H1 (cell line): ENCODE results near the gene BAK1. TPM values are rescaled to one million over a fixed set of nuclear protein-coding genes. Genes with fewer than 3 reads are reported as not detected.

Experiments used
- CTCF ChIA-PET: fragments of 300-600 bp; sonication (Branson Sonifier 250); formaldehyde crosslinking; loops from one replicate; lab custom pipeline; 2021; ENCODE audit not compliant: partially characterized antibody; lab: Charles Lee
- POLR2A ChIA-PET: fragments of 300-600 bp; sonication (Branson Sonifier 250); formaldehyde crosslinking; loops from one replicate; lab custom pipeline; 2021; ENCODE audit warnings: inconsistent platforms; ENCODE audit not compliant: partially characterized antibody; lab: Charles Lee
- DNase-seq, 2 experiments: peaks; one replicate each; pipeline versions ENCODE4 v3.0.0 to v3.0.0-alpha.2; 2010 to 2022; ENCODE audit warnings: low spot score in 2 of 2, low read depth in 1 of 2, mixed read lengths in 1 of 2
- FAIRE-seq: peaks from 2 replicates; lab custom pipeline; 2011; peaks lifted over from hg19 to GRCh38; lab: Jason Lieb, UNC
- H2AFZ ChIP-seq: 2 replicates; pipeline ENCODE4 v1.8.1; 2012; ENCODE audit warnings: low read length, inconsistent platforms
- H2AK5ac ChIP-seq: 2 replicates; pipeline ENCODE4 v1.6.1; 2013; ENCODE audit warnings: low read depth, low read length
- H2BK120ac ChIP-seq: replicated peaks from 2 replicates; pipeline ENCODE3; 2013; ENCODE audit warnings: low read depth, low read length, inconsistent platforms
- H2BK12ac ChIP-seq: 2 replicates; pipeline ENCODE4 v1.6.1; 2013; ENCODE audit warnings: low read depth, low read length
- H2BK15ac ChIP-seq: 2 replicates; pipeline ENCODE4 v1.6.1; 2013; ENCODE audit warnings: low read length
- H2BK20ac ChIP-seq: 2 replicates; pipeline ENCODE4 v1.6.1; 2013; ENCODE audit warnings: low read length
- H2BK5ac ChIP-seq: 2 replicates; pipeline ENCODE4 v1.6.1; 2013; ENCODE audit warnings: low read depth, low read length
- H3K14ac ChIP-seq: 2 replicates; pipeline ENCODE4 v1.6.1; 2013; ENCODE audit warnings: inconsistent platforms; ENCODE audit not compliant: insufficient read length
- H3K18ac ChIP-seq: 2 replicates; pipeline ENCODE4 v1.6.1; 2013; ENCODE audit warnings: low read length; ENCODE audit errors: extremely low read depth
- H3K23ac ChIP-seq: 2 replicates; pipeline ENCODE4 v1.6.1; 2013; ENCODE audit warnings: inconsistent platforms; ENCODE audit not compliant: insufficient read length
- H3K23me2 ChIP-seq: 2 replicates; pipeline ENCODE4 v1.6.1; 2013; ENCODE audit warnings: low read depth, low read length
- H3K27ac ChIP-seq: 2 replicates; pipeline ENCODE4 v1.6.1; 2011; ENCODE audit warnings: low read depth, low read length, inconsistent platforms
- H3K27me3 ChIP-seq, 4 experiments: replicated peaks in 1 of 4; 1 replicate in 1 of 4; 2 replicates in 3 of 4; pipeline versions ENCODE4 v1.6.1 to v1.8.1; 2011 to 2013; ENCODE audit warnings: low read length in 3 of 4, mild to moderate bottlenecking in 3 of 4, inconsistent platforms in 2 of 4, mixed read lengths in 2 of 4, moderate library complexity in 1 of 4; ENCODE audit not compliant: control insufficient read depth in 3 of 4, insufficient read depth in 3 of 4; ENCODE audit errors: extremely low read depth in 1 of 4
- H3K36me3 ChIP-seq, 4 experiments: 2 replicates each; pipeline versions ENCODE4 v1.6.1 to v1.8.1; 2011 to 2013; ENCODE audit warnings: mild to moderate bottlenecking in 4 of 4, low read length in 3 of 4, moderate library complexity in 2 of 4, control low read depth in 1 of 4, inconsistent platforms in 1 of 4; ENCODE audit not compliant: insufficient read depth in 4 of 4, control insufficient read depth in 2 of 4
- H3K4ac ChIP-seq: replicated peaks from 2 replicates; pipeline ENCODE3; 2013; ENCODE audit warnings: low read length, low read depth, mixed read lengths, inconsistent platforms; ENCODE audit not compliant: insufficient read length
- H3K4me1 ChIP-seq, 4 experiments: replicated peaks in 1 of 4; 1 replicate in 1 of 4; 2 replicates in 3 of 4; pipeline versions ENCODE4 v1.6.1 to v1.8.1; 2011 to 2013; ENCODE audit warnings: low read length in 3 of 4, inconsistent platforms in 2 of 4, mixed read lengths in 1 of 4; ENCODE audit not compliant: insufficient read depth in 4 of 4, control insufficient read depth in 3 of 4
- H3K4me2 ChIP-seq, 2 experiments: 2 replicates each; pipeline versions ENCODE4 v1.6.1 to v1.8.1; 2011 to 2013; ENCODE audit warnings: low read depth in 2 of 2, low read length in 2 of 2, control low read depth in 1 of 2, inconsistent platforms in 1 of 2, mild to moderate bottlenecking in 1 of 2; ENCODE audit not compliant: insufficient read depth in 1 of 2
- H3K4me3 ChIP-seq, 4 experiments: fragments of 200-600, 300-600 bp in 1 of 4; sonication (generic), shearing (Covaris generic), sonication (Bioruptor Twin) in 1 of 4; 2 replicates each; pipeline versions ENCODE4 v1.5.1 to v1.8.1; 2011 to 2016; ENCODE audit warnings: low read length in 4 of 4, low read depth in 3 of 4, control low read depth in 2 of 4, inconsistent platforms in 2 of 4, mild to moderate bottlenecking in 2 of 4, mixed read lengths in 1 of 4, moderate library complexity in 1 of 4; ENCODE audit not compliant: insufficient read depth in 2 of 4; ENCODE audit errors: extremely low read depth in 1 of 4
- H3K56ac ChIP-seq: replicated peaks from 2 replicates; pipeline ENCODE3; 2013; ENCODE audit warnings: low read depth, mild to moderate bottlenecking, mixed read lengths, low read length, inconsistent platforms; ENCODE audit not compliant: insufficient read length
- H3K79me1 ChIP-seq: 2 replicates; pipeline ENCODE4 v1.6.1; 2013; ENCODE audit warnings: low read depth, low read length, control low read depth
- H3K79me2 ChIP-seq, 2 experiments: 2 replicates each; pipeline versions ENCODE4 v1.6.1 to v1.8.1; 2012 to 2013; ENCODE audit warnings: low read length in 2 of 2, mild to moderate bottlenecking in 2 of 2, inconsistent platforms in 1 of 2; ENCODE audit not compliant: insufficient read depth in 2 of 2, control insufficient read depth in 1 of 2
- H3K9ac ChIP-seq, 4 experiments: replicated peaks in 1 of 4; 1 replicate in 1 of 4; 2 replicates in 3 of 4; pipeline versions ENCODE4 v1.6.1 to v1.8.1; 2011 to 2013; ENCODE audit warnings: low read depth in 3 of 4, low read length in 3 of 4, control low read depth in 2 of 4, mild to moderate bottlenecking in 2 of 4, moderate library complexity in 2 of 4, inconsistent platforms in 1 of 4; ENCODE audit errors: extremely low read depth in 1 of 4
- H3K9me3 ChIP-seq, 2 experiments: 2 replicates each; pipeline versions ENCODE4 v1.6.1 to v1.8.1; 2012 to 2013; ENCODE audit warnings: mild to moderate bottlenecking in 2 of 2, moderate library complexity in 2 of 2, control low read depth in 1 of 2, inconsistent platforms in 1 of 2, low read depth in 1 of 2, low read length in 1 of 2, mixed read lengths in 1 of 2; ENCODE audit not compliant: insufficient read depth in 2 of 2
- H4K20me1 ChIP-seq, 2 experiments: replicated peaks in 1 of 2; 2 replicates each; pipeline versions ENCODE3 to v1.8.1; 2011 to 2013; ENCODE audit warnings: inconsistent platforms in 2 of 2, low read length in 2 of 2, mild to moderate bottlenecking in 1 of 2; ENCODE audit not compliant: insufficient read depth in 2 of 2, control insufficient read depth in 1 of 2
- H4K5ac ChIP-seq: 2 replicates; pipeline ENCODE4 v1.6.1; 2013; ENCODE audit warnings: low read length, low read depth, mixed read lengths, inconsistent platforms; ENCODE audit not compliant: insufficient read length
- H4K8ac ChIP-seq: 2 replicates; pipeline ENCODE4 v1.8.0; 2013; ENCODE audit warnings: mild to moderate bottlenecking, moderate library complexity, low read length, inconsistent platforms; ENCODE audit not compliant: insufficient read depth; ENCODE audit errors: extremely low read depth
- H4K91ac ChIP-seq: replicated peaks from 2 replicates; pipeline ENCODE3; 2013; ENCODE audit warnings: low read length, mixed read lengths, inconsistent platforms; ENCODE audit not compliant: insufficient read length
- ASH2L ChIP-seq: fragments of 200-600, 300-600 bp; sonication (generic); IDR thresholded peaks from one replicate; pipeline ENCODE4 v1.7.1; 2017; ENCODE audit warnings: low read length
- CEBPB ChIP-seq: IDR thresholded peaks from 2 replicates; pipeline ENCODE4 v1.6.1; 2012; ENCODE audit warnings: low read depth, low read length
- FOSL1 ChIP-seq: IDR thresholded peaks from 2 replicates; pipeline ENCODE4 v1.6.1; 2011; ENCODE audit warnings: mild to moderate bottlenecking, low read depth, low read length, moderate library complexity; ENCODE audit not compliant: insufficient read depth
- GTF2F1 ChIP-seq: IDR thresholded peaks from 2 replicates; pipeline ENCODE4 v1.6.1; 2012; ENCODE audit warnings: low read depth, low read length, improper control_type of control experiment, borderline replicate concordance
- RXRA ChIP-seq: IDR thresholded peaks from 2 replicates; pipeline ENCODE4 v1.6.1; 2011; ENCODE audit warnings: low read depth, mild to moderate bottlenecking, low read length, moderate library complexity; ENCODE audit not compliant: insufficient read depth
- TAF7 ChIP-seq: optimal IDR thresholded peaks from 2 replicates; pipeline ENCODE3; 2011; ENCODE audit warnings: low read depth, mild to moderate bottlenecking, inconsistent platforms, low read length, moderate library complexity, borderline replicate concordance
- ZNF274 ChIP-seq: IDR thresholded peaks from 2 replicates; pipeline ENCODE4 v1.7.0; 2012; ENCODE audit warnings: low read length, borderline replicate concordance; ENCODE audit errors: extremely low read depth
- WGBS, 2 experiments: shearing (Covaris generic) in 1 of 2; methylation state at CpG; one replicate each; pipeline versions ENCODE4 v1.1.6 to v1.1.7; 2013 to 2015; ENCODE audit warnings: low lambda C conversion rate in 2 of 2, mixed read lengths in 2 of 2, inconsistent platforms in 1 of 2, low coverage in 1 of 2, missing lambda C conversion rate in 1 of 2; ENCODE audit not compliant: insufficient replicate concordance in 2 of 2, insufficient coverage in 1 of 2, insufficient read length in 1 of 2; ENCODE audit errors: extremely low coverage in 1 of 2, missing lambda C conversion rate in 1 of 2; 5-methylcytosine and 5-hydroxymethylcytosine counted together
- polyA plus RNA-seq, 7 experiments: library from polyadenylated mRNA; depleted of rRNA in 3 of 7; stranded (reverse) in 5 of 7; unstranded in 2 of 7; fragments of >200 nt in 5 of 7; fragments of 200-250 nt in 2 of 7; gene quantifications; 1 replicate in 5 of 7; 2 replicates in 1 of 7; 4 replicates in 1 of 7; pipeline versions ENCODE4 v1.2.1 to v1.2.3, GENCODE V29; 2011 to 2013; ENCODE audit warnings: missing spikeins in 2 of 7, mixed read lengths in 2 of 7
- total RNA-seq: library from RNA; stranded (reverse); fragmentation: NEBNext Ultra II Directional; extraction: Animal tissue kit (Norgen Biotek cat#: 25700); gene quantifications from 2 replicates; pipeline ENCODE4 v1.2.1, GENCODE V29; 2021
- TF ChIP-seq, protein P1 (sequence below): IDR thresholded peaks from 2 replicates; pipeline ENCODE4 v1.6.1; 2012; ENCODE audit warnings: inconsistent platforms
- TF ChIP-seq, protein P2 (sequence below): IDR thresholded peaks from 2 replicates; pipeline ENCODE4 v1.6.1; 2012; ENCODE audit warnings: inconsistent platforms

The BAK1 gene
- total and polyA plus RNA-seq, 2 of the 8 experiments (the other 6 are each of a cell fraction or from before 2014, with no cell fraction given) = 43.3 to 43.4 TPM

GRCh38 chr6:33588894-33589293 lies 8.8 kb upstream of the BAK1 start:
- FAIRE-seq (no peak), DNase-seq (no peak)
- Histone ChIP-seq H3K9me3 (no peaks in the 10 kb centered on the region), H3K27ac (no peak overlapping the region), H2BK20ac (no peak overlapping the region), H3K4me3 (no peak overlapping the region), H3K23ac (no peak overlapping the region), H2BK15ac (no peak overlapping the region), H3K56ac (no peak overlapping the region), H4K5ac (no peak overlapping the region), H3K23me2 (no peaks in the 10 kb centered on the region; the same call in 1 of the 2 replicates), H3K4ac (no peak overlapping the region), H3K79me2 (no peaks in the 10 kb centered on the region), H2BK120ac (no peak overlapping the region), H2AK5ac (no peak overlapping the region), H4K20me1 (no peaks in the 10 kb centered on the region), H3K36me3 (no peaks in the 10 kb centered on the region), H3K27me3 (no peaks in the 10 kb centered on the region), H3K9ac (no peak overlapping the region), H4K91ac (no peak overlapping the region), H2BK5ac (peak overlapping the region; percentile 32; the same call in 1 of the 2 replicates), H3K79me1 (no peaks in the 10 kb centered on the region), H3K4me1 (peaks cover 5 to 29% (median 18%) of the 10 kb centered on the region in 4 experiments), H2AFZ (no peak overlapping the region), H3K18ac (no peak overlapping the region), H4K8ac (no peak overlapping the region), H2BK12ac (peak overlapping the region; percentile 21; the same call in 1 of the 2 replicates), H3K14ac (no peak overlapping the region), H3K4me2 (no peak overlapping the region)
- POLR2A ChIA-PET = interaction anchor here (2.3 kb wide), 1 partner anchor 9 kb away, joined by 7 read pairs; the partner anchor contains the start of gene BAK1
- TF ChIP-seq FOSL1 (no peak), TAF7 (no peak), RXRA (no peak), CEBPB (no peak), ZNF274 (no peak), ASH2L (no peak), GTF2F1 (no peak)
- TF ChIP-seq, protein P1, sequence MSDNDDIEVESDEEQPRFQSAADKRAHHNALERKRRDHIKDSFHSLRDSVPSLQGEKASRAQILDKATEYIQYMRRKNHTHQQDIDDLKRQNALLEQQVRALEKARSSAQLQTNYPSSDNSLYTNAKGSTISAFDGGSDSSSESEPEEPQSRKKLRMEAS = no peak
- TF ChIP-seq, protein P2, sequence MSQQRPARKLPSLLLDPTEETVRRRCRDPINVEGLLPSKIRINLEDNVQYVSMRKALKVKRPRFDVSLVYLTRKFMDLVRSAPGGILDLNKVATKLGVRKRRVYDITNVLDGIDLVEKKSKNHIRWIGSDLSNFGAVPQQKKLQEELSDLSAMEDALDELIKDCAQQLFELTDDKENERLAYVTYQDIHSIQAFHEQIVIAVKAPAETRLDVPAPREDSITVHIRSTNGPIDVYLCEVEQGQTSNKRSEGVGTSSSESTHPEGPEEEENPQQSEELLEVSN = no peak
- CTCF ChIA-PET = interaction anchor here (1.1 to 9.2 kb wide), 9 partner anchors 11 to 116 kb away, joined by 3 to 131 read pairs (median 11); partner anchors contain the start of gene ITPR3
- 92% methylated on average over 4 of the region's 4 CpGs; no CpG with 5 or more reads in 1 of the 2 experiments for WGBS, 2 experiments
